PFSK-1 (cell line): ENCODE measurements around the gene ITGAE. TPM values are rescaled to one million over a fixed set of nuclear protein-coding genes. Genes with fewer than 3 reads are reported as not detected.

Experiments used
- FOXP2 ChIP-seq: optimal IDR thresholded peaks from 2 replicates; pipeline ENCODE3; 2011; ENCODE audit warnings: borderline replicate concordance, control low read depth, inconsistent platforms; ENCODE audit not compliant: insufficient read depth; ENCODE audit errors: extremely low read length, extremely low read depth
- POLR2AphosphoS5 ChIP-seq: IDR thresholded peaks from 2 replicates; pipeline ENCODE4 v1.6.1; 2012; ENCODE audit warnings: low read depth, mild to moderate bottlenecking, control low read depth, low read length, moderate library complexity
- REST ChIP-seq, 2 experiments: IDR thresholded peaks; 2 replicates each; pipeline versions ENCODE4 v1.6.1 to v1.8.0; 2011 to 2012; ENCODE audit warnings: low read depth in 2 of 2, low read length in 2 of 2, control low read depth in 1 of 2, inconsistent platforms in 1 of 2, mild to moderate bottlenecking in 1 of 2, moderate library complexity in 1 of 2; ENCODE audit not compliant: insufficient read depth in 1 of 2
- SIN3A ChIP-seq: IDR thresholded peaks from 2 replicates; pipeline ENCODE4 v1.6.1; 2012; ENCODE audit warnings: mild to moderate bottlenecking, low read length, moderate library complexity, borderline replicate concordance; ENCODE audit not compliant: insufficient read depth
- TAF1 ChIP-seq: IDR thresholded peaks from 2 replicates; pipeline ENCODE4 v1.6.1; 2012; ENCODE audit warnings: low read length, control low read depth, borderline replicate concordance; ENCODE audit not compliant: insufficient read depth
- polyA plus RNA-seq: library from polyadenylated mRNA; unstranded; fragments of >200 nt; gene quantifications from one replicate; pipeline ENCODE4 v1.2.1, GENCODE V29; 2012; ENCODE audit warnings: low read depth, missing spikeins; ENCODE audit not compliant: insufficient read length

Gene ITGAE
- polyA plus RNA-seq: 44.1 TPM

GRCh38 chr17:3800362-3801271 is at the start of gene ITGAE:
Gene ITGAE (minus strand): TSS chr17:3801188. CDS start chr17:3801144, 44 bp downstream.
- no peak for TF ChIP-seq REST (IDR thresholded peaks at IDR 0.05; ENCODE audit: insufficient read depth in 1 of 2, low read depth in 2 of 2, low read length in 2 of 2)
- TF ChIP-seq FOXP2: no peak
- no peak for TF ChIP-seq SIN3A
- TF ChIP-seq POLR2AphosphoS5: no peak
- no peak for TF ChIP-seq TAF1

- TF ChIP-seq TAF1 (no peak), FOXP2 (no peak), POLR2AphosphoS5 (no peak)
These were observed 47.3 kb upstream of the ITGAE start for GRCh38 chr17:3848229-3848835.

GRCh38 chr17:3847165-3847670 is 46.2 kb upstream of the ITGAE start:
- TF ChIP-seq POLR2AphosphoS5: no peak
- no peak for TF ChIP-seq SIN3A
- TF ChIP-seq TAF1: no peak
- TF ChIP-seq FOXP2: no peak
- TF ChIP-seq REST (IDR thresholded peaks at IDR 0.05; ENCODE audit: insufficient read depth in 1 of 2, low read depth in 2 of 2, low read length in 2 of 2): no peak

- TF ChIP-seq SIN3A: no peak
- TF ChIP-seq FOXP2: no peak
- no peak for TF ChIP-seq POLR2AphosphoS5
- TF ChIP-seq TAF1: no peak
- TF ChIP-seq REST (IDR thresholded peaks at IDR 0.05; ENCODE audit: insufficient read depth in 1 of 2, low read depth in 2 of 2, low read length in 2 of 2): no peak
These were observed 45.6 kb upstream of the ITGAE start for GRCh38 chr17:3846437-3847164.

- TF ChIP-seq SIN3A (peak; percentile 85; the same call in 1 of the 2 replicates), TAF1 (peak; percentile 87), REST (IDR thresholded peaks at IDR 0.05; ENCODE audit: insufficient read depth in 1 of 2, low read depth in 2 of 2, low read length in 2 of 2) (peak in 1 of 2 experiments; percentile 17; a peak in 1 of 4 replicates), FOXP2 (peak; percentile 83), POLR2AphosphoS5 (peak; percentile 92)
These were observed 44.8 kb upstream of the ITGAE start, which contains the start of gene NCBP3 for GRCh38 chr17:3845621-3846436. Gene NCBP3 (minus strand): TSS chr17:3846246. CDS start chr17:3846223, 23 bp downstream.
